Muscle of leg (tissue), 11 donors: ENCODE results near the gene ALDH1A3. TPM values are rescaled to one million over a fixed set of nuclear protein-coding genes. Genes with fewer than 3 reads are reported as not detected.
A peak's percentile ranks its signal among the peaks of the same experiment; 100 is the strongest.

Experiments
- DNase-seq: peaks from one replicate; pipeline ENCODE4 v3.0.0; 2013
- H3K27ac ChIP-seq: one replicate; pipeline ENCODE4 v1.5.1; 2013; ENCODE audit warnings: mild to moderate bottlenecking, low read length, control low read depth
- H3K27me3 ChIP-seq: one replicate; pipeline ENCODE4 v1.6.1; 2013; ENCODE audit warnings: low read length; ENCODE audit not compliant: control insufficient read depth, insufficient read depth
- H3K36me3 ChIP-seq: one replicate; pipeline ENCODE4 v1.6.1; 2013; ENCODE audit warnings: low read length; ENCODE audit not compliant: control insufficient read depth, insufficient read depth
- H3K4me1 ChIP-seq: one replicate; pipeline ENCODE4 v1.6.1; 2013; ENCODE audit warnings: low read length; ENCODE audit not compliant: control insufficient read depth, insufficient read depth
- H3K4me3 ChIP-seq: one replicate; pipeline ENCODE4 v1.5.1; 2013; ENCODE audit warnings: low read length, control low read depth
- H3K9me3 ChIP-seq: replicated peaks from 2 replicates; pipeline ENCODE4 v1.6.1; 2013; ENCODE audit warnings: low read depth, low read length; ENCODE audit not compliant: control insufficient read depth
- WGBS: methylation state at CpG from one replicate; pipeline ENCODE4 v1.1.5; 2013; ENCODE audit warnings: missing lambda C conversion rate; ENCODE audit not compliant: insufficient coverage; 5-methylcytosine and 5-hydroxymethylcytosine counted together
- polyA plus RNA-seq, 8 donors: library from polyadenylated mRNA; unstranded; fragments of 120-200 nt; gene quantifications; one replicate each; pipeline versions ENCODE4 v1.2.1 to v1.2.3, GENCODE V29; 2013; ENCODE audit warnings: inconsistent platforms in 1 of 8, low replicate concordance in 1 of 8; ENCODE audit not compliant: insufficient read length in 8 of 8, insufficient read depth in 1 of 8
- total RNA-seq: library from RNA; stranded (reverse); fragments of 120-200 nt; gene quantifications from one replicate; pipeline ENCODE4 v1.2.4, GENCODE V29; 2013

ALDH1A3 gene
- total and polyA plus RNA-seq, 9 donors = 14.3 to 39.1 (median 23.8) TPM

- H3K4me1 ChIP-seq = peaks cover 35% of the 10 kb centered on the region
- WGBS = 86% methylated on average over 2 of the region's 3 CpGs
- no peaks in the 10 kb centered on the region for H3K9me3 ChIP-seq
- no peaks in the 10 kb centered on the region for H3K36me3 ChIP-seq
- H3K27ac ChIP-seq = no peak overlapping the region
- no peak for DNase-seq
- H3K4me3 ChIP-seq = no peak overlapping the region
- H3K27me3 ChIP-seq = peaks cover 2% of the 10 kb centered on the region
These were observed 12.2 kb upstream of the ALDH1A3 start for GRCh38 chr15:100867433-100867832.

GRCh38 chr15:100869151-100869999 lies 10.3 kb upstream of the ALDH1A3 start:
- DNase-seq = no peak
- no peaks in the 10 kb centered on the region for H3K9me3 ChIP-seq
- WGBS = 66% methylated on average over 11 of the region's 13 CpGs
- H3K27ac ChIP-seq = no peak overlapping the region
- H3K4me1 ChIP-seq = peaks cover 17% of the 10 kb centered on the region
- H3K36me3 ChIP-seq = no peaks in the 10 kb centered on the region
- no peak overlapping the region for H3K4me3 ChIP-seq
- H3K27me3 ChIP-seq = peaks cover 2% of the 10 kb centered on the region

- Histone ChIP-seq H3K27me3 (peaks cover 15% of the 10 kb centered on the region), H3K9me3 (no peaks in the 10 kb centered on the region), H3K4me1 (no peaks in the 10 kb centered on the region), H3K27ac (no peak overlapping the region), H3K4me3 (no peak overlapping the region), H3K36me3 (no peaks in the 10 kb centered on the region)
- peak; percentile 90 for DNase-seq
- WGBS = 86% methylated on average over 1 of the region's 2 CpGs
These were observed 6.5 kb upstream of the ALDH1A3 start for GRCh38 chr15:100873029-100873677.

GRCh38 chr15:100875495-100875894 lies 4.1 kb upstream of the ALDH1A3 start:
- Histone ChIP-seq H3K9me3 (no peaks in the 10 kb centered on the region), H3K27ac (no peak overlapping the region), H3K27me3 (peaks cover 28% of the 10 kb centered on the region), H3K36me3 (no peaks in the 10 kb centered on the region), H3K4me3 (no peak overlapping the region), H3K4me1 (peaks cover 11% of the 10 kb centered on the region)
- DNase-seq = no peak
- WGBS = no CpG with 5 or more reads among the region's 2 CpGs

- no peak overlapping the region for H3K4me3 ChIP-seq
- DNase-seq = no peak
- H3K27me3 ChIP-seq = peaks cover 31% of the 10 kb centered on the region
- peaks cover 12% of the 10 kb centered on the region for H3K4me1 ChIP-seq
- no peaks in the 10 kb centered on the region for H3K9me3 ChIP-seq
- H3K27ac ChIP-seq = no peak overlapping the region
- WGBS = 100% methylated on average over 5 of the region's 7 CpGs
- H3K36me3 ChIP-seq = no peaks in the 10 kb centered on the region
These were observed 3.7 kb upstream of the ALDH1A3 start for GRCh38 chr15:100875976-100876375.

GRCh38 chr15:100877551-100877950 lies 2.1 kb upstream of the ALDH1A3 start:
- no peaks in the 10 kb centered on the region for H3K36me3 ChIP-seq
- WGBS = 100% methylated on average over 3 of the region's 10 CpGs
- no peak for DNase-seq
- peaks cover 41% of the 10 kb centered on the region for H3K27me3 ChIP-seq
- peaks cover 12% of the 10 kb centered on the region for H3K4me1 ChIP-seq
- H3K4me3 ChIP-seq = no peak overlapping the region
- no peaks in the 10 kb centered on the region for H3K9me3 ChIP-seq
- no peak overlapping the region for H3K27ac ChIP-seq

GRCh38 chr15:100878130-100878529 lies 1.5 kb upstream of the ALDH1A3 start:
- peaks cover 41% of the 10 kb centered on the region for H3K27me3 ChIP-seq
- no peak overlapping the region for H3K4me3 ChIP-seq
- WGBS = 79% methylated on average over 6 of the region's 11 CpGs
- H3K9me3 ChIP-seq = no peaks in the 10 kb centered on the region
- DNase-seq = no peak
- H3K36me3 ChIP-seq = no peaks in the 10 kb centered on the region
- H3K4me1 ChIP-seq = peaks cover 12% of the 10 kb centered on the region
- no peak overlapping the region for H3K27ac ChIP-seq

GRCh38 chr15:100878648-100879047 lies 983 bp upstream of the ALDH1A3 start:
- no peaks in the 10 kb centered on the region for H3K9me3 ChIP-seq
- peaks cover 45% of the 10 kb centered on the region for H3K27me3 ChIP-seq
- no peak overlapping the region for H3K27ac ChIP-seq
- WGBS = 51% methylated on average over 5 of the region's 12 CpGs
- no peak for DNase-seq
- H3K4me1 ChIP-seq = peaks cover 12% of the 10 kb centered on the region
- H3K36me3 ChIP-seq = no peaks in the 10 kb centered on the region
- H3K4me3 ChIP-seq = no peak overlapping the region

- Histone ChIP-seq H3K36me3 (no peaks in the 10 kb centered on the region), H3K27ac (no peak overlapping the region), H3K27me3 (peaks cover 47% of the 10 kb centered on the region), H3K4me1 (peaks cover 12% of the 10 kb centered on the region), H3K9me3 (no peaks in the 10 kb centered on the region), H3K4me3 (no peak overlapping the region)
- DNase-seq = no peak
- 3% methylated on average over 60 of the region's 62 CpGs for WGBS
These were observed 569 bp upstream of the ALDH1A3 start for GRCh38 chr15:100879061-100879463.

GRCh38 chr15:100880139-100880896 lies 687 bp downstream of the ALDH1A3 start:
- WGBS = 9% methylated on average over 73 of the region's 80 CpGs
- H3K4me3 ChIP-seq = peak overlapping the region; percentile 45
- H3K27me3 ChIP-seq = peaks cover 47% of the 10 kb centered on the region
- DNase-seq = no peak
- H3K9me3 ChIP-seq = no peaks in the 10 kb centered on the region
- H3K36me3 ChIP-seq = no peaks in the 10 kb centered on the region
- peaks cover 12% of the 10 kb centered on the region for H3K4me1 ChIP-seq
- no peak overlapping the region for H3K27ac ChIP-seq
